GM19025 (cell line): ENCODE data around the gene PLPPR2.
A peak's percentile ranks its signal among the peaks of the same experiment; 100 is the strongest.
"Not testable (repeated sequence)": the region's sequence is repeated elsewhere in the genome, so short reads cannot be mapped to it uniquely, and the experiment has no call there.

Experiments used
- ATAC-seq: cut with Tn5 transposase; IDR thresholded peaks from one replicate; pipeline ENCODE4 v1.9.1; 2021; ENCODE audit warnings: mild to moderate bottlenecking, low read depth, moderate library complexity; ENCODE audit not compliant: unreplicated experiment

The PLPPR2 gene

DNA sequence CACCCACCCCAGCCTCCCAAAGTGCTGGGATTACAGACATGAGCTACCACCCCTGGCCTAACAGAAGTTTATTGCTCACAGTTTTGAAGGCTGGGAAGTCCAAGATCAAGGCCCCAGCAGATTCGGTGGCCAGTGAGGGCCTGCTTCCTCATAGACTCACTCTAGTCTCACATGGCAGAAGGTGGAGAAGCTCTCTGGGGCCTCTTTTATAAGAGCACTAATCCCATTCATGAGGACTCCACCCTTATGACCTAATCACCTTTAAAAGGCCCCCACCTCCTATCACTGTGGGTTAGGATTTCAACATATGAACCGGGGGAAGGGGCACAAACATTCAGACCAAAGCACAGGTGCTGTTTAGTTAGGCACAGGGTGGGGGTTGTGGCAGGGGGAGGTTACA is 12.3 kb downstream of the PLPPR2 start:
- ATAC-seq: no peak

DNA sequence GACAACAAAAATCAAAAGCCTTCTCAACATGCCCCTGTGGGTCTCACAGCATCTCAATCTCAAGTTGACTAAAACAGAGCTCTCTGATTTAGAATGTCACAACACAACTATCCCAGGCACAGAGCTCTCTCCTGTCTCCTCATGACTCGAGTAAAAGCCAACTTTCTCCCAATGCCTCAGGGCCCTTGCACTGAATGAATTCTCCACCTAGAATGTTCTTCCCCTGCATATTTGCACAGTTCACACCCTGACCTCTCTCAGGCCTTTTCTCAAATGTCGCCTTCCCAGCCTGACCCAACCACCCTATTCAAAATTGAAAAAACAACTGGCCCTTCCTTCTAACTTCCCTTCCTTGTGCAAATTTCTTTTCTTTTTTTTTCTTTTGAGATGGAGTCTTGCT is 15.5 kb downstream of the PLPPR2 start:
- no peak for ATAC-seq

DNA sequence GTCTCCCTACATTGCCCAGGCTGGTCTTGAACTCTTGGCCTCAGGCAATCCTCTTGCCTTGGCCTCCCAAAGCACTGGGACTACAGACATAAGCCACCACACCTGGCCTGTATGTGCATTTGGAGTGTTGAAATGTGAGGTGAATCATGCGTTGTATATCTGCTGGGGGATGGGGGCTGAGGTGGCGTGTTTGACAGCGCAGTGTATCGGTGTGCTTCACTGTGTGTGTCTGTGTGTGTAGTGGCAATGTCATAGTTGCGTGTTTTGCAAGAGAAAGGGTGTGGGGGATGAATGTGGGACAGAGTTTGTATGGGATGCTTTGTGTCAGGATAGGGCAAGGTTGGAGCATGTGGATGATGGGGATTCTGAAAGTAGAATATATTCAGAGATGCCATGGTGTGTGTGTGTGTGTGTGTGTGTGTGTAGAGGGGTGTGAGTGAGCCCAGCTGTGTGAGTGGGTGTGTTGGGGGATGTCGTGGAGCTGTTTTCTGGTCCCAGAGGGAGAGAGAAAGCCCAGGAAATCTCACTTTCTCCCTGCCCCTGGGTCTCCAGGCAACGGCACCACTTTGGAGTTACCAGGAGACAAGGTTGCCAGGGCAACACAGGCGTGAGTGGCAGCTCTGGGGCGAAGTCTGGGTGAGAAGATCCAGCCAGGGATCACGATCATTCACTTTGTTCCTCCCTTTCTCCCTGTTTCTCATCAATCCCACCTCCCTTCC is 18.1 kb downstream of the PLPPR2 start:
- no peak for ATAC-seq

DNA sequence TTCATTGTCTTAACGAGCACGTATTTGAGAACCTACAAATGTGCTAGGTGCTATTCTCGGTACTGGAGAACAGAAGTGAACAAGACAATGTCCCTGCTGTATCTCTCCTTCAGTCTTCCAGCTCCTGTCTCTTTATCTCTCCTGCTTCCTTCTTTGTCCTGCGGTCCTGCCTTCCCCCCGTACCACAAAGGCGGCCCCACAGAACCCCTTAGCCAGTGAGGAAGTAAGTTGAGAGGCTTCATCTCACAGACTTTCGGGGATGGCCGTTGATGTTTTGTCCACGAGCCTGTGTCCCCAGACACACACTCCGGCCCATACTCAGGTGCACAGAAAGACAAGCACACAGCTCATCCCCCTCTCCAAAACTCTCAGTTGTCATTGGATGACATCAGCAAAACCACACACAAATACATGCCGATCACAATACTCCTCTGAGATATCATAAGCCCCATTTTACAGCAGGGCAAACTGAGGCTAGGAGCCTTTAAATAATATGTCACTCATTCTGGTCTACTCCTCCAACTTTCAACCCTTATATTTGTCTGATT is 18.7 kb downstream of the PLPPR2 start:
- no peak for ATAC-seq

DNA sequence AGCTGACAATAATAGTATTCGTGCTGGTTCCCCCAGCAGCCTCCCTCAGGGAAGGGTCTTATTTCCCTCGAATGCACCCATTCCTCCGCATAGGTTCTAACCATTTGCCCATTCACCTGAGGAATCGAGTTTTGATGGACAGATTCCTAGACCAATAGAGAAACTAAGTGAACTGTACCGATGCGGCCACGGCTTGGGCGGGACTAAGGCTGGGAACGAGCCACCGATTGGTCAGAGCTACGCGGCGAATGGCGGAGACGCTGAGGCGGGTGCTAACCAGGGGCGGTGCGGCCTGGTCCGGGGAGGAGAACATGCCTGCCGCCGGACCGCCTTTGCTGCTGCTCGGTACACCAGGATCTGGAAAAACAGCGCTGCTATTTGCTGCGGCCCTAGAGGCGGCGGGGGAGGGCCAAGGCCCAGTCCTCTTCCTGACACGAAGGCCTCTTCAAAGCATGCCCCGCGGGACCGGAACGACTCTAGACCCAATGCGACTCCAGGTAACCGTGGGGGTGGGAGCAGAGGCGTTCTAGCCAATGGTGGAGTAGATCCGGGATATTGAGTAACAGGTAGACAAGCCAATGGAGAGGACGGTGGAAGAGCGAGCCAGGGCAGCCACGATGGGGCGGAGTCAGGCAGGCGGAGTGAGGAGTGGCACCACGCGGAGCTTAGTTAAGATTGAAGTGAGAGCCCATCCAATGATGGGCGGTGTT is 19.4 kb downstream of the PLPPR2 start, which contains the start of gene SWSAP1:
SWSAP1 (plus strand) TSS at position 234 of the 710 bp plus-strand sequence; CDS start at position 249, 15 bp downstream.
- ATAC-seq: peak; percentile 91

DNA sequence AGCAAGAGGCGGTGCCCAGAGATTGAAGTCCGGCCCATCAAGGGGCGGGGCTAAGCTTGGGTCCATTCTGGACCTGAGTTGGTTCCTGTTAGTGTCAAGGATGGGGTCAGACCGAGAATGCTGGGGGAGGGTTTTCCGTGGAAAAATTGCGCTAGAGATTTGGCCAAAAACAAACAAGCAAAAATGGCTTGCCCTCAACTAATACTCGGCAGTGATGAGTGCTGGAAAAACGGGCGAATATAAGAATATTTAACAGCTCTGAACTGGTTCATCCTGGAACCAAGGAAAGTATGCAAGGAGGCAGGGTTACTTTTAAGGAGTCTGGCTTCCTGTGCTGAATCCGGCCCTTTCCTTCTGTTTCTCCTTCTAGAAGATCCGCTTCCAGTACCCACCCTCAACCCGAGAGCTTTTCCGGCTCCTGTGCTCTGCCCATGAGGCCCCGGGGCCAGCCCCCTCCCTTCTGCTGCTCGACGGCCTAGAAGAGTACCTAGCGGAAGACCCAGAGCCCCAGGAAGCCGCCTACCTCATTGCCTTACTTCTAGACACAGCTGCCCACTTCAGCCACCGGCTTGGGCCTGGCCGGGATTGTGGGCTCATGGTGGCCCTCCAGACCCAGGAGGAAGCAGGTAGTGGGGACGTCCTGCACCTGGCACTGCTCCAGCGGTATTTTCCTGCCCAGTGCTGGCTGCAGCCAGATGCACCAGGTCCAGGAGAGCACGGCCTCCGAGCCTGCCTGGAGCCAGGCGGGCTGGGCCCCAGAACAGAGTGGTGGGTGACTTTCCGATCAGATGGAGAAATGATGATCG is 20.1 kb downstream of the PLPPR2 start:
- no peak for ATAC-seq

GRCh38 chr19:11377237-11377636 is 22.0 kb downstream of the PLPPR2 start:
- ATAC-seq: no peak

GRCh38 chr19:11377756-11378155 is 22.5 kb downstream of the PLPPR2 start:
- no peak for ATAC-seq

DNA sequence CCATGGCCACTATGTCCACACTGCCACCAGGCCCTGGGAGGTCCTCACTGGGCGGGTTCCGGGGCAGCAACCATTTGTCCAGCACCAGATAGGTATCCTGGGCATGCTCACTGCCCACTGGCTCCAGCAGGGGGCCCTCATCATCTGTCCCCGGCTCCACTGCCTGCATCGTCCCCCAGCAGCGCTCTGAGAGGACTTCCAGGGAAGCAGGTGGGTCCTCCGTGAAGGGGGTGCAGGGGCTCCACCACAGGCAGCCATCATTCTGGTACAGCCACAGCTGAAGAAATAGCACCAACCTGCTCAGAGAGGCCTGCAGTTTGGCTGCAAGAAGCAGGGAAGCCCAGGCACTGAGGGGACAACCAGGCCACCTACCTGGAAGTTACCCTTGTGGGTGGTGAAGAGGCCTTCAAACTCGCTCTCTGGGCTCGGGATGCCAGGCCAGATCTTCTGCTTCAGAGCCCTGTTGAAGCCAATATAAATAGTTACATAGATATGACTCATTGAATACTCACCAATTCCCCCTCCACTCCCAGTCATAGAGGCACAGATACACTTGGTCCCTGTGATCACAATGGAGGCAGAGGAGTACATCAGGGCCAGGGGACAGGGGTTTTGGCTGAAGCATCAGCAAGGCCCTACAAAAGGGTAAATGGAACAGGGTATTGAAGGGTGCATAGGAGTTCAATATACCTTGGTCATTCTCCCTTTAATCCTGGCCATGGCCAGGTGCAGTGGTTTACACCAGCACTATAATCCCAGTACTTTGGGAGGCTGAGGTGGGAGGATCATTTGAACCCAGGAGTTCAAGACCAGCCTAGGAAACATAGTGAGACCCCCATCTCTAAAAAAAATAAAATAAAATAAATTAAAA is 23.3 kb downstream of the PLPPR2 start:
- ATAC-seq: no peak

DNA sequence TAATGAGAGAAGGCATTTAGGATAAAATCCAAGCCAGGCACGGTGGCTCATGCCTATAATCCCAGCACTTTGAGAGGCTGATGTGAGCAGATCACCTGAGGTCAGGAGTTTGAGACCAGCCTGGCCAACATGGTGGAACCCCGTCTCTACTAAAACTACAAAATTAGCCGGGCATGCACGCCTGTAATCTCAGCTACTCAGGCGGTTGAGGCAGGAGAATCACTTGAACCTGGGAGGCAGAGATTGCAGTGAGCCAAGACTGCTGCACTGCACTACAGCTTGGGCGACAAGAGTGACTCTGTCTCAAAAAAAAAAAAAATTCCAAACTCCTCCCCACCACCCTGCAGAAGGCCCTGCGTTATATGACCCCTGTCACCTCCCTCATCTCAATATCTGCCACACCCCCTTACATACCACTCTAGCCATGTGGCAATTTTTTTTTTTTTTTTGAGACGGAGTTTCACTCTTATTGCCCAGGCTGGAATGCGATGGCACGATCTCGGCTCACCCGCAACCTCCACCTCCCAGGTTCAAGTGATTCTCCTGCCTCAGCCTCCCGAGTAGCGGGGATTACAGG is 24.1 kb downstream of the PLPPR2 start:
- ATAC-seq: not testable (repeated sequence)

DNA sequence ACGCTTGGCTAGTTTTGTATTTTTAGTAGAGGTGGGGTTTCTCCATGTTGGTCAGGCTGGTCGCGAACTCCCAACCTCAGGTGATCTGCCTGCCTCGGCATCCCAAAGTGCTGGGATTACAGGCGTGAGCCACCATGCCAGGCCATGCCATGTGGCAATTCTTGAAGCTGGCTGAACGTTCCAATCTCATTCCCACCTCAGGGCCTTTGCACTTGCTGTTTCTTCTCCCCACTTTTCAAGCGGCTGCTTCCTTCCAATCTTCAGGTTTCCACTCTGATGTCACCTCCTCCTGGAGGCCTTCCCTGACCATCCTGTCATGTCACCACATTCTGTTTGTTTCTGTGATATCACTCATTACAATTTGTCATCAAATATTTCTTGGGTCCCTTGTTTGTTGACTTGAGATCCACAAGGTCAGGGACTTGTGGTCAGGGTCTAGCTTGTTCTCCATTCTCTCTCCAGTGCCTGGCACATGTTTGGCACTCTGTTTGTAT is 24.7 kb downstream of the PLPPR2 start:
- no peak for ATAC-seq

DNA sequence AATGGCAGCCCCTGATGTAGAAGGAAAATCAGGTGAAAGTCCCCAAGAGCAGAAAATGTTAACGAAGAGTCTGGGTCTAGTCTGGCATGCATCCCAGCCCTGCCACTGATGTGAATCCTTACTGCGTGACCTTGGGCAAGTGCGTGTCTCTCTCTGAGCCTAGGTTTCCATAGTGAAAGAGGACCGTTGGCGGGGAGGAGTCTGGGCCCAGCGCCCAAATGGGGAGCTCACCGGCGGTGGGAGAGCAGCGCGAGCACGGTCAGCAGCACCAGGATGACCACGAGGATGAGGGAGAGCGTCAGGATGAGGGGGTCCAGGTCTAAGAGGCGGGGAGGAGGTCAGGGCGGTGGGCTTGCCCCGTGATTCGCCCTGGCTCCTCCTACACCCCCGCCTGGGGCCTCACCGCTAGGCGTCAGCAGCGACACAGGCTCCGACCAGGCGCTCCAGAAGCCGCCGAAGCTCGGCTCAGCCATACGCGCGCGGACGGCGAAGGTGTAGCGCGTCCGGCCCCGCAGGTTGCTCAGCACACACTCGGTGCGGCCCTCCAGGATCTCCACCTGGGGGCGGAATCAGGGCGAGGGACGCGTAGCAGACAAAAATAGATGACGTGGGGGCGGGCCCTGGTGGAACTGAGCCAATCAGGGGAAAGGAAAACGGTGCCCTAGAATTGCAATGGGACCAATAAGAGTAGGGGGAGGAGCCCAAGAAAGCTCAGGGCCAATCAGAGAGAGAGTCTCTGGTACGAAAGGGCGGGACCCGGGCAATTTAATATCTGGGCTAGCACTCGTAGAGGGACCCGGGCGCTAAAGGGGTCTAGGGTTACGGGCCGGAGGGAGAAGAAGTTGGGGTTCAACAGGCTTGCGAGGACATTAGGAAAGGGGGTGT is 25.7 kb downstream of the PLPPR2 start:
- peak; percentile 73 for ATAC-seq

DNA sequence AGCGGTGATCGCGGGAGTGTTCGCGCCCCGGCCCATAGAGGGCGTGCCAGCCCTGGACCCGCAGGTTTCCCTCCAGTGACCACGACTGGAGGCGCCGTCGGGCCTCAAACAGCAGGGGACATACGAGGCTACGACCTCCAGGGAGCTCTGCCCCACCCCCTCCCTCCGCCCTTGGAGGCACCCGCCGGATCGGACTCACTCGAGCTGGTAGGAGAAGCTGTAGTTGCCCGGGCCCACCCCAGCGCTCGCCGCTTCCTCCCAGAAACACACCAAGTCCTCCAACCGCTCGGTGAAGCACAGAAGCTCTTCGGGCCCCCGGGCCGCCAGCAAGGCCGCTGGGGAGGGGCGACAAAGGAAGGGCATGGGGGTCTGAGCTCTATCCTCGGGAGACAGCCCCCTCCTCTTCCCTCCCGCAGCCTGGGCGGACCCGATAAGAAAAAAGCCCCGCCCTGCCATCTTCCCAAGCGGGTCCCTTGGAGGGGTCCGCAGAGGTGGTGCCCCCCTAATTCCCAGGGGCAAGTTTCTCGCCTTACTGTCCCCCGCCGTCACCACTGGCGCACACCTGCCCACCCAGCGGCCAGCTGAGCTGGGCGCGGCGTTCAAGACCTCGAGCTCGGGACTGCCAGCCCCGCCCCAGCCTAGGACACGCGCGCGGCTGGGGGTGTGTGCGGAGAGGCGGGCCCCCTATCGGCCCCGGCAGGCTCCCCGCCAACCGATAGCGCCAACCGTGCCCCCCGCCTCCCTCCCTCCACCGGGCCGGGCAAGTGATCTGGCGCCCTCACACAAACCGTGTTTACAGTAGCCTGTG is 27.9 kb downstream of the PLPPR2 start:
- ATAC-seq: no peak

DNA sequence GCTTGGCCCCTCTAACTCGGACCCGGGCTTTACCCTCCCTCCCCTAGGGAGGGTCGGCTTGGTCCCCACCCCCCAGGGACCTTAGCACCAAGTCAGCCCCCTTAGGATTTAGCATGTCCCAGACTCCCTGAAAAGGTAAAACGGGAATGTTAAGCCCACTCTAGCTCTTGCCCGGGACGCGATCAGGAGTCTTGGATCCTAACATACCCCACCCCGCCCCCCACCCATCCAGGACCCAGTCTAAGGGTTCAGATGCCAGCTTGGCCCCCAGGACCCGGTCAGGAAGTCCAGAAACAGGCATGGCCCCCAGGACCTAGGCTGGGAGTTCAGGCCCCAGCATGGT is 28.4 kb downstream of the PLPPR2 start:
- no peak for ATAC-seq

- no peak for ATAC-seq
Measured at GRCh38 chr19:11384778-11385129, 29.5 kb downstream of the PLPPR2 start.

GRCh38 chr19:11387162-11388034 is 32.2 kb downstream of the PLPPR2 start:
- ATAC-seq: no peak

DNA sequence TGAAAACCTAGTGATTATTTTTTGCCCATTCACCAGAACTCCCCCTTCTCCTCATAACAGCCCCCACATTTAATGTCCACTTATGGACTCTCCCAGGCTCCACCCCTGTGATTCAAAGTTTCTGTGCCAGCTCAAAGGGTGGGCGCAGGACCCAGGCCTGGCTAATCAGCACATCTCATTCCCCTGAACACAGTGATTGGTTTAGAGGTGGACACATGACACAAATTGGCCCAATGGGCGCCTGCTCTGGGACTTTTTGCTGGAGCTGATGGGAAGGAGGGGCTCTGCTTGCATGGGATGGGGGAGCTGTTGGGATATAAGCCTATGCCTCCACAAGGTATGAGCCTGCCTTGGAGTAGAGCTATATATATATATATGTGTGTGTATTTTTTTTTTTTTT is 35.1 kb downstream of the PLPPR2 start:
- ATAC-seq: no peak
